Measurements from ENCODE around the gene TMEM87B. TPM values are rescaled to one million over a fixed set of nuclear protein-coding genes. Genes with fewer than 3 reads are reported as not detected.

Gene TMEM87B
- total RNA-seq, 4 donors from 2014 or later = 30.6 to 35.8 (median 34.9) TPM

- Histone ChIP-seq H3K27ac (no peak overlapping the region), H3K4me3 (replicated peaks in 1 of 3) (no peak overlapping the region), H3K4me1 (no peaks in the 10 kb centered on the region), H3K9me3 (no peaks in the 10 kb centered on the region), H3K27me3 (no peaks in the 10 kb centered on the region), H3K36me3 (peaks cover 6 to 8% of the 10 kb centered on the region in 2 donors)
- TF ChIP-seq POLR2A (IDR thresholded peaks at IDR 0.05) (no peak), CTCF (IDR thresholded peaks at IDR 0.05) (no peak)
- WGBS, 2 donors = 67 to 76% methylated on average over 3 of the region's 3 CpGs
- DNase-seq = no peak
- intact Hi-C loops (cut with DNase I) = no loop called here
Observed at GRCh38 chr2:112020561-112020960, 34.5 kb upstream of the TMEM87B start.

- H3K4me1 ChIP-seq = no peaks in the 10 kb centered on the region
- intact Hi-C loops (cut with DNase I) = no loop called here
- H3K36me3 ChIP-seq = peaks cover 6 to 8% of the 10 kb centered on the region in 2 donors
- no peak for DNase-seq
- H3K9me3 ChIP-seq = no peaks in the 10 kb centered on the region
- 94% methylated on average over 10 of the region's 10 CpGs for WGBS, 2 donors
- TF ChIP-seq POLR2A (IDR thresholded peaks at IDR 0.05) (no peak), CTCF (IDR thresholded peaks at IDR 0.05) (no peak)
- H3K27ac ChIP-seq = no peak overlapping the region
- no peak overlapping the region for H3K4me3 ChIP-seq (replicated peaks in 1 of 3)
- H3K27me3 ChIP-seq = no peaks in the 10 kb centered on the region
Observed at GRCh38 chr2:112021290-112021689, 33.8 kb upstream of the TMEM87B start.

GRCh38 chr2:112021781-112022231 lies 33.3 kb upstream of the TMEM87B start:
- intact Hi-C loops (cut with DNase I) = no loop called here
- Histone ChIP-seq H3K27me3 (no peaks in the 10 kb centered on the region), H3K36me3 (peaks cover 6 to 8% of the 10 kb centered on the region in 2 donors), H3K4me1 (no peaks in the 10 kb centered on the region), H3K9me3 (no peaks in the 10 kb centered on the region), H3K4me3 (replicated peaks in 1 of 3) (no peak overlapping the region), H3K27ac (no peak overlapping the region)
- no peak for DNase-seq
- no peak for TF ChIP-seq POLR2A (IDR thresholded peaks at IDR 0.05)
- TF ChIP-seq CTCF (IDR thresholded peaks at IDR 0.05) = no peak
- WGBS, 2 donors = 84 to 92% methylated on average over 8 of the region's 8 CpGs

DNA sequence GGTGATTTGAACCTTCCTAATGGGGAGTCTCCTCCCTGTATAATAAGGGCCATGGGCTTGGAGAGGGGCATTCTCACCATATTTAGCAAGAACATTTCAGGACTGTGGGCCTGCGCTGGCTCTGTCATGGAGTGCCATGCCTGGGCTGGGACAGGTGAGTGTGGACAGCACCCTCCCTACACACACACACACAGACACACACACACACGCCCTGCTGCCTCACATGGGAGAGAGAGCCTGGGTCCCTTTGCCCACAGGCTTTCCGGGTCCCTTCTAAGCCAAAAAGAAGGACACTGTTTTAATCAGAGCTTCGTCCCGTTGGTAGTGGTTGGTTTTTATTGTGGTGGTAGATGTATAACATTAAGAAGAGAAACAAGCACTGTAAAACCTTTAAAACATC lies 31.4 kb upstream of the TMEM87B start:
- DNase-seq = no peak
- intact Hi-C loops (cut with DNase I) = no loop called here

DNA sequence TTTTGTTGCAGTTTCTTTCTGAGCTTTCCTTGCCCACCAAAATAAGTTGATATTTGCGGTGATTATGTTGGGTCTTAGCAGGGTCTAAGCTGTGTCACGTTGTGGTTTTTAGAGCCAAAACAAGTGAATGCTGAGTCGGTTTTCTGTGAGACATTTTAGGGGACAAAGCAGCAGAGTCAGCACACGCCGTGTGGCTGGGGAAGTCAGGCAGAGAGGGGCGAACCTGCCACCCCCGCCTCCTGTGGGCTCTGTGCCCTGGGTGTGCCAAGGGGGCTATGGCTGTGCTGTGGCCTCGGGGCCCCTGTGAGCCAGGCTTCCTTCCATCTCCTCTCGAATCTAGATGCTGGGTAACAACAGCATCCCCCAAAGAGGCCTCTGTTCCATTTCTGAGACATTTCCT lies 30.8 kb upstream of the TMEM87B start:
- Histone ChIP-seq H3K9me3 (no peaks in the 10 kb centered on the region), H3K36me3 (peaks cover 6 to 8% of the 10 kb centered on the region in 2 donors), H3K4me1 (no peaks in the 10 kb centered on the region), H3K4me3 (replicated peaks in 1 of 3) (no peak overlapping the region), H3K27me3 (no peaks in the 10 kb centered on the region), H3K27ac (no peak overlapping the region)
- WGBS, 2 donors = 85 to 87% methylated on average over 9 of the region's 9 CpGs
- no peak for DNase-seq
- TF ChIP-seq POLR2A (IDR thresholded peaks at IDR 0.05) (no peak), CTCF (IDR thresholded peaks at IDR 0.05) (no peak)
- intact Hi-C loops (cut with DNase I) = no loop called here

More for the DNA sequence above, 31.4 kb upstream of the TMEM87B start:
- no peak for TF ChIP-seq POLR2A (IDR thresholded peaks at IDR 0.05)
- TF ChIP-seq CTCF (IDR thresholded peaks at IDR 0.05) = no peak
- Histone ChIP-seq H3K4me3 (replicated peaks in 1 of 3) (no peak overlapping the region), H3K36me3 (peaks cover 6 to 8% of the 10 kb centered on the region in 2 donors), H3K9me3 (no peaks in the 10 kb centered on the region), H3K27me3 (no peaks in the 10 kb centered on the region), H3K4me1 (no peaks in the 10 kb centered on the region), H3K27ac (no peak overlapping the region)
- 94 to 95% methylated on average over 5 of the region's 5 CpGs for WGBS, 2 donors

Data from thyroid gland (tissue), 4 donors.